ENCODE results near the gene KRTAP4-1. TPM values are rescaled to one million over a fixed set of nuclear protein-coding genes. Genes with fewer than 3 reads are reported as not detected.
"Not testable (repeated sequence)": the region's sequence is repeated elsewhere in the genome, so short reads cannot be mapped to it uniquely, and the experiment has no call there.

The KRTAP4-1 gene
- total RNA-seq, 1 donor from 2014 or later, result not detected

DNA sequence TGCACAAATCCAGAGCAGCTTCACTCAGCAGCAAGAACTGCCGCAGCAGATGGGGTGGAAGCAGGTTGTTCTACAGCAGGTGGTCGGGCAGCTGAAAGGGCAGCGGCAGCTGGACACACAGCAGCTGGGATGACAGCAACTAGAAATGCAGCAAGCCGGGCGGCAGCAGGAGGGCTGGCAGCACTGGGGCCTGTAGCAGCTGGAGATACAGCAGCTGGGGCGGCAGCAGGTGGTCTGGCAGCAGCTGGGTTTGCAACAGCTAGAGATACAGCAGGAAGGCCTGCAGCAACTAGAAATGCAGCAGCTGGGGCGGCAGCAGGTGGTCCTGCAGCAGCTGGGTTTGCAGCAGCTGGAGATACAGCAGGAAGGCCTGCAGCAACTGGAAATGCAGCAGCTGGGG is 17.1 kb downstream of the KRTAP4-1 start:
- TF ChIP-seq, protein P1, sequence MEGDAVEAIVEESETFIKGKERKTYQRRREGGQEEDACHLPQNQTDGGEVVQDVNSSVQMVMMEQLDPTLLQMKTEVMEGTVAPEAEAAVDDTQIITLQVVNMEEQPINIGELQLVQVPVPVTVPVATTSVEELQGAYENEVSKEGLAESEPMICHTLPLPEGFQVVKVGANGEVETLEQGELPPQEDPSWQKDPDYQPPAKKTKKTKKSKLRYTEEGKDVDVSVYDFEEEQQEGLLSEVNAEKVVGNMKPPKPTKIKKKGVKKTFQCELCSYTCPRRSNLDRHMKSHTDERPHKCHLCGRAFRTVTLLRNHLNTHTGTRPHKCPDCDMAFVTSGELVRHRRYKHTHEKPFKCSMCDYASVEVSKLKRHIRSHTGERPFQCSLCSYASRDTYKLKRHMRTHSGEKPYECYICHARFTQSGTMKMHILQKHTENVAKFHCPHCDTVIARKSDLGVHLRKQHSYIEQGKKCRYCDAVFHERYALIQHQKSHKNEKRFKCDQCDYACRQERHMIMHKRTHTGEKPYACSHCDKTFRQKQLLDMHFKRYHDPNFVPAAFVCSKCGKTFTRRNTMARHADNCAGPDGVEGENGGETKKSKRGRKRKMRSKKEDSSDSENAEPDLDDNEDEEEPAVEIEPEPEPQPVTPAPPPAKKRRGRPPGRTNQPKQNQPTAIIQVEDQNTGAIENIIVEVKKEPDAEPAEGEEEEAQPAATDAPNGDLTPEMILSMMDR (IDR thresholded peaks at IDR 0.05; ENCODE audit: unreplicated experiment), result no peak
- Mint-ChIP-seq H3K4me3 (ENCODE audit: low read depth) (no peak overlapping the region), H3K27me3 (peaks cover 14% of the 10 kb centered on the region), H3K27ac (no peak overlapping the region), H3K9me3 (ENCODE audit: low read depth) (no peaks in the 10 kb centered on the region), H3K4me1 (ENCODE audit: low read depth) (no peaks in the 10 kb centered on the region), H3K36me3 (ENCODE audit: insufficient read depth) (no peaks in the 10 kb centered on the region)
- DNase-seq (ENCODE audit: low spot score, unreplicated experiment), result no peak

DNA sequence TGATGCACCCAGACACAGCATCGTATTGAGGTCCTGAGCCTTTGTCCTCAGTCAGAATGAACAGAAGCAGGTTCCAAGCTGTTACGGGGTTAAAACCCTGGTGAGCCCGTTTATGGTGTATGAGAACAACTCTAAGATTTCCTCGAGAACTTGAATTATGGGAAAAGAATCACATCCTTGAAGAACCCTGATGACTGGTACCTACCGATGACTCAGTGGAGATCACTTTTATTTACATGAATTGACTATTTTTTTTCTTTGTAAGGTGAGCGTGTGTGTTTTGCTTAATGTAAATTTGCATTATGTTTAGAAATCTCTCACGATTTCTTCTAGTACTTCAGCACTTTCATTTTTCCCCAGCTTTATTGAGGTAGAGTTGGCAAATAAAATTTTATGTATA is 20.9 kb downstream of the KRTAP4-1 start:
- H3K9me3 Mint-ChIP-seq (ENCODE audit: low read depth), result no peaks in the 10 kb centered on the region
- no peaks in the 10 kb centered on the region for H3K36me3 Mint-ChIP-seq (ENCODE audit: insufficient read depth)
- no peak for DNase-seq (ENCODE audit: low spot score, unreplicated experiment)
- no peaks in the 10 kb centered on the region for H3K4me1 Mint-ChIP-seq (ENCODE audit: low read depth)
- TF ChIP-seq, protein P1 (IDR thresholded peaks at IDR 0.05; ENCODE audit: unreplicated experiment), result no peak
- no peak overlapping the region for H3K4me3 Mint-ChIP-seq (ENCODE audit: low read depth)
- H3K27me3 Mint-ChIP-seq, result peaks cover 9% of the 10 kb centered on the region
- no peak overlapping the region for H3K27ac Mint-ChIP-seq

DNA sequence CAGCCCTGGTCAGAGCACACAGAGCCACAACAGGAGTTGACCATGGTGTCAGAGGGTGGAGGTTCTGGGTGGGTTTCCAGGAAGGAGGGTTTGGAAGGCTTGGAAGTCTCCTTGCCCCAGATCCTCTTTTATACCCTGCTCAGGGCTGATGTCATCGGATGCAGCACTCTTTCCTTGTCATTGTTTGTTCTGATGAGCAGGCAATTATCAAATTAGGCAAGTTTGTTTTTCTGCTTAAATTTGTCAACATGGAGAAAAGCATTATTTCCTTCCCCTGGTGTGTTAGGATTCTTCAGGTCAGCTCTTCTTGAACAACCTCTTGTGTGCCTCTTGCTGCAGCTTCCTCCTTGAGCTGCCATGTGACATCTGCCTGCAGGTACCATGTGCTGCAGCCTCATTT is 24.1 kb downstream of the KRTAP4-1 start, which contains the start of gene KRTAP4-4:
Gene KRTAP4-4, minus strand, starts transcription at position 101 of the 400 bp plus-strand sequence. Its CDS starts 57 bp downstream, at position 44.
- TF ChIP-seq, protein P1 (IDR thresholded peaks at IDR 0.05; ENCODE audit: unreplicated experiment), result no peak
- no peaks in the 10 kb centered on the region for H3K9me3 Mint-ChIP-seq (ENCODE audit: low read depth)
- no peak for DNase-seq (ENCODE audit: low spot score, unreplicated experiment)
- no peaks in the 10 kb centered on the region for H3K4me1 Mint-ChIP-seq (ENCODE audit: low read depth)
- peaks cover 6% of the 10 kb centered on the region for H3K27me3 Mint-ChIP-seq
- H3K36me3 Mint-ChIP-seq (ENCODE audit: insufficient read depth), result no peaks in the 10 kb centered on the region
- H3K4me3 Mint-ChIP-seq (ENCODE audit: low read depth), result no peak within 1 kb of the TSS
- H3K27ac Mint-ChIP-seq, result no peak within 1 kb of the TSS

DNA sequence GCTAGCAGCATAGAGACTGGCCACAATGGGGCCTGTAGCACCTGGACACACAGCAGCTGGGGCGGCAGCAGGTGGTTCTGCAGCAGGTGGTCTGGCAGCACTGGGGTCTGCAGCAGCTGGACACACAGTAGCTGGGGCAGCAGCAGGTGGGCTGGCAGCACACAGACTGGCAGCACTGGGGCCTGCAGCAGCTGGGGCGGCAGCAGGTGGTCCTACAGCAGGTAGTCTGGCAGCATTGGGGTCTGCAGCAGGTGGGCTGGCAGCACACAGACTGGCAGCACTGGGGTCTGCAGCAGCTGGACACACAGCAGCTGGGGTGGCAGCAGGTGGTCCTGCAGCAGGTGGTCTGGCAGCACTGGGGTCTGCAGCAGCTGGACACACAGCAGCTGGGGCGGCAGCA is 24.5 kb downstream of the KRTAP4-1 start:
- DNase-seq (ENCODE audit: low spot score, unreplicated experiment); H3K9me3 Mint-ChIP-seq (ENCODE audit: low read depth); H3K4me1 Mint-ChIP-seq (ENCODE audit: low read depth); H3K4me3 Mint-ChIP-seq (ENCODE audit: low read depth); H3K27ac Mint-ChIP-seq; H3K27me3 Mint-ChIP-seq; H3K36me3 Mint-ChIP-seq (ENCODE audit: insufficient read depth): not testable (repeated sequence)

DNA sequence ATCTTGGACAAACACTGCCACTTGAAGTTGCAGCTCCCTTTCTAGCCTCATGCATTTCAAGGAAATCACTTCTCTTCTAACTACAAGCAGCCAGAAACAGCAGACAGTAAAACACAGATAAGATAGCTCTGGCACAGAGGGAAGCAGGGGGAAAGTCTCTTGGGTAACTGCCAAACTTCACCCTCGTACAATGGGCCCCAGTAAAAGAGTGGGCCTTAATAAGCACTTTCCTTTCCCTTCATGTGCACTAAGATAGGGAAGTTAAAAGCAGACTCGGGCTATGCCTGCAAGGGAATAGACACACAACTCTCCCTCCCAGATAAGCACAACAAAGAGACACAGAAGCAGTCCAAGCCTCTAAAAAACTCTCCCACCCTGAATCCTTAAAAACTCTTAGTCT is 30.9 kb downstream of the KRTAP4-1 start:
- peaks cover 2% of the 10 kb centered on the region for H3K4me1 Mint-ChIP-seq (ENCODE audit: low read depth)
- no peaks in the 10 kb centered on the region for H3K36me3 Mint-ChIP-seq (ENCODE audit: insufficient read depth)
- TF ChIP-seq, protein P1 (IDR thresholded peaks at IDR 0.05; ENCODE audit: unreplicated experiment), result no peak
- no peak overlapping the region for H3K4me3 Mint-ChIP-seq (ENCODE audit: low read depth)
- H3K27ac Mint-ChIP-seq, result no peak overlapping the region
- H3K27me3 Mint-ChIP-seq, result peaks cover 6% of the 10 kb centered on the region
- H3K9me3 Mint-ChIP-seq (ENCODE audit: low read depth), result no peaks in the 10 kb centered on the region
- no peak for DNase-seq (ENCODE audit: low spot score, unreplicated experiment)

DNA sequence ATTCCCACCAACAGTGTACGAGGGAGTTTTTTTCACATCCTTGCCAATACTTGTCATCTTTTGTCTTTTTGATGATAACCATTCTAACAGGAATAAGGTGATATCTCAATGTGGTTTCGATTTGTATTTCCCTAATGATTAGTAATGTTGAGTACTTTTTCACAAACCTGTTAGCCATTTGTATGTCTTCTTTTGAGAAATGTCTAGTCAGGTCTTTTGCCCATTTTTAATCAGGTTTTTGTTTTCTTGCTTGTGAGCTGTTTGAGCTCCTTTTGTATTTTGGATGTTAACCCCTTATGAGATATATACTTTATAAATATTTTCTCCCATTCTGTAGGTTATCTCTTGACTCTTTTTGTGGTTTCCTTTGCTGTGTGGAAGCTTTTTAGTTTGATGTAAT is 33.2 kb downstream of the KRTAP4-1 start:
- no peaks in the 10 kb centered on the region for H3K9me3 Mint-ChIP-seq (ENCODE audit: low read depth)

More for the DNA sequence above, 33.2 kb downstream of the KRTAP4-1 start:
- Mint-ChIP-seq H3K27me3 (peaks cover 7% of the 10 kb centered on the region), H3K27ac (no peak overlapping the region), H3K36me3 (ENCODE audit: insufficient read depth) (no peaks in the 10 kb centered on the region), H3K4me1 (ENCODE audit: low read depth) (peaks cover 2% of the 10 kb centered on the region), H3K4me3 (ENCODE audit: low read depth) (no peak overlapping the region)
- no peak for DNase-seq (ENCODE audit: low spot score, unreplicated experiment)
- TF ChIP-seq, protein P1 (IDR thresholded peaks at IDR 0.05; ENCODE audit: unreplicated experiment), result no peak
